Measurements from ENCODE around the gene NTSR2.

Gene NTSR2

DNA sequence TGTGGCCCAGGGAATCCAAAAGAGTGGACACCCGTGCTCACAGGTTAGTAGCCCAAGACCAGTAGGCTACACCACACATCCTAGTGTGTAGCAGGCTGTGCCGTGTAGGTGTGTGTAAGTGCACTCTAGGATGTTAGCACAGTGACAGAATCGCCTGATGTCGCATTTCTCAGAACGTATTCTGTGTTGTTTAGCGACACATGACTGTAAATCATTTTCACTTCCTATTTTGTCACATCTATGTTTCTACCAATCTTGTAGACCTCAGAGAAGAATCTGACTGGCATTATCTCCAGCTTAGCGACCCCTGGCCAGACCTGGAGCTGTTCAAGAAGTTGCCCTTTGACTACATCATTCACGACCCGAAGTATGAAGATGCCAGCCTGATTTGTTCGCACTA is 45.1 kb downstream of the NTSR2 start:
- DNase-seq = no peak

- DNase-seq = no peak
Measured at GRCh38 chr2:11622611-11623010, 47.4 kb downstream of the NTSR2 start.

DNA sequence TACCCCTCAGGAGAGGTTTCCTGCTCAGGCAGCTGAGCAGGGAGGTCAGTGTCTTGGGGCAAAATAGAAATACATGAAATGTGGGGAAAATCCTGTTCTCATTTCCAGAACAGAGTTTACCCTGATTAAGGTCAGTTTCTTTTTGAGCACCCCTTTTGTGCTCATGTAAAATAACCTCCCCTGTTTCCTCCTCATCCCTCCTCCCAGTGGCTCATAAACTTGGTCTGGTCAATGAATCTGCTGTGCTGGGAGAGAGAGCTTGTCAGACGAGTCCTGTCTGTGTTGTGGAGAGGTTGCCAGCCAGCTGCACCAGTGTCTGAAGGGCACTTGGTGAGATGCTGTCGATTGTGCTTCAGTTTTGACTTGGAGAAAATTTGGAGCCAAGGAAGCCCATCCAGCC is 48.6 kb downstream of the NTSR2 start:
- DNase-seq = no peak

DNA sequence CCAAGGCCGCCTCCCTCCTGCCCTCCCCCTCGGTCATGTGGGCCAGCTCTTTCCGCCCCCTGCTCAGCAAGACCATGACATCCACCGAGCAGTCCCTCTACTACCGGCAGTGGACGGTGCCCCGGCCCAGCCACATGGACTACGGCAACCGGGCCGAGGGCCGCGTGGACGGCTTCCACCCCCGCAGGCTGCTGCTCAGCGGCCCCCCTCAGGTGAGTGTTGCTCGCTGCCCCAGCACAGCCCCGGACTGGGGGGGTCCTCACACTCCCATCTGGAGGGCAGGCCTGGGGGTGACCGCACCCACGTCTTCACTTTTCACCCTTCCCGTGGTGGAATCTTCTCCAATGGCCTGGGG is 51.3 kb downstream of the NTSR2 start:
- no peak for DNase-seq

GRCh38 chr2:11617984-11618707 is 51.8 kb downstream of the NTSR2 start:
- no peak for DNase-seq

GRCh38 chr2:11617527-11617926 is 52.5 kb downstream of the NTSR2 start:
- no peak for DNase-seq

DNA sequence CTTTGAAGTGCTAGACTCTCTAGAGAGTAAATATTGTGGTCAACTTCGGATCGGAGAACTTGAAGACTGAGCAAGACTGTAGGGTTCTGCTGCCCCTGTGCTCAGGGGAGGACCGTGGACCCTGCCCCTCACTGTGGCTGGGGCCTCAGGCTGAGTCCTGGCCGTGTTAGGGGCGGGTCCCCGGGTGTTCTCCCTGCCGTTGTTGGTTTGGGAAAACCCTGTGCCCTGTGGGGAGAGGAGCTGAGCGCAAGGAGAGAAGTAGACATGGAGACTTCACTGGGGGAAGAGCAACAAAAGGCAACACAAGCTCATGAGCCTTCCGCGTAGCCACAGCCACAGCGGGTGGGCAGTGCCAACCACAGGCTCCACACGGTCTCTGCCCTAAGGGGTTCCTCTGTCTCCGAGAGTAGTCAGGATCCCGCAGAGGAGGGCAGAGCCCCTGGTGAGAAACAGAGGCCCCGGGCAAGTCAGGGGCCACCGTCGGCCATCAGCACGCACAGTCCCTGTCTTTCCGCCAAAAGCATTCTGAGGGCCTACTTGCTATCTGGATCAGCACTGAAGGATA is 53.1 kb downstream of the NTSR2 start:
- no peak for DNase-seq

DNA sequence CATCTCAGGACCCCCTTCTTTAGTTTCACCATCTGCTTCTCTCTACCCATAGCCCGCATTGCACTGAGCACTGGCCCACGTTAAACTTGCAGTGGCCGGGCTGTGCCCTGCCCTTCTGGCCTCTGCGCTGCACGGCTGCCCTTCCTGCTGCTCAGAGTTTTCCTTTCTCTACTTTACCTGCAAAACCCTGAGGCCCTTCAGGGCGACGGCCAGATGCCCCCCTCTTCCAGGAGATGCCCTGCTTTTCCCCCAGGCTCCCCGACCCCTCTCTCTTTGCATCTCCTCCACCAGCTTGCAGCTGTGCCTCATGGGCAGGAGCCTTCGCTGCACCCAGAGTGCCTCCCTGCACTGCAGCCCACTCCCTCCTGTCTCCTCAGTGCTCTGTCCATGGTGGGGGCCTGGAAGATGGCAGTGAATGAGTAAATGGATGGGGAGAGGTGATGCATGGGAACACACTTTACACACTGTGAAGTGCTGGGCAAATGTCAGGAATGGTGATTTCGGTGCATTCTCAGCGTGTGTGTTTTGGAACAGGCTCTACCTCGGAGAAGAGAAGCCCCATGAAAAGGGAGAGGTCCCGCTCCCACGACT is 53.8 kb downstream of the NTSR2 start:
- DNase-seq = no peak

DNA sequence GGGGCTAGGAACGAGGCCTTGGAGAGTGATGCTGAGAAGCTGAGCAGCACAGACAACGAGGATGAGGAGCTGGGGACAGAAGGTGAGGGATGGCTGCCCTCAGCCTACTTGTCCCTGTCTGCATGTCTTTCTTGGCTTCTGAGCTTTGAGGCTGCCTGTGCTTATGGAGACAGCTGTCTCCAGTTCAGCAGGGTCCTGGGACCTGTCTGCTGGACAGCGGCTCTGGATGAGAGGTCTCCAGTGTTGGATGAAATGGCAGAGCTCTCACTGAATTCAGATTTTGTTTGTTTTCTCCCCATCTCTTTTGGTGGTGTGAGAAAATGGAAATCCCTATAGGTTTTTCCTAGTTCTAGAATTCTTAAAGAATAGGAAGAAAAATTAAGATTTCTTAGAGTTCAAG is 54.8 kb downstream of the NTSR2 start:
- DNase-seq = no peak

DNA sequence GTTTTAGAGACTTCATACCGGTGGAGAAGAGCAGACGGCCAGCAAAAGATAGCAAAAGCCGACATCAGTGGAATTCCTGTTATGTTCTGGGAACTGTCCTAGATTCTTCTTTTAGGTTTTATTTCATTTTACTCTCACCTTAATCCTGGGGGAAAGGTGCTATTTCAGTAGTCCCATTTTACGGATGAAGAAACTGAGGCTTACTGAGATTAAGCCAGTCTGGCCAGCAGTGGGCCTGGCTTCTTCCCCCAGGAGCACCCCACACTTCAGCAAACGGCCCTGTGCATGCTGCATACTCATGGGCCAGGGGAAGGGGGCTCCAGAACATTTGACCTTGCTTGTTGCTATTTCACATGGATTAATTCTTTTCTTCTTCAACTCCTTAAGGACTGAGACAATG is 56.7 kb downstream of the NTSR2 start:
- no peak for DNase-seq

DNA sequence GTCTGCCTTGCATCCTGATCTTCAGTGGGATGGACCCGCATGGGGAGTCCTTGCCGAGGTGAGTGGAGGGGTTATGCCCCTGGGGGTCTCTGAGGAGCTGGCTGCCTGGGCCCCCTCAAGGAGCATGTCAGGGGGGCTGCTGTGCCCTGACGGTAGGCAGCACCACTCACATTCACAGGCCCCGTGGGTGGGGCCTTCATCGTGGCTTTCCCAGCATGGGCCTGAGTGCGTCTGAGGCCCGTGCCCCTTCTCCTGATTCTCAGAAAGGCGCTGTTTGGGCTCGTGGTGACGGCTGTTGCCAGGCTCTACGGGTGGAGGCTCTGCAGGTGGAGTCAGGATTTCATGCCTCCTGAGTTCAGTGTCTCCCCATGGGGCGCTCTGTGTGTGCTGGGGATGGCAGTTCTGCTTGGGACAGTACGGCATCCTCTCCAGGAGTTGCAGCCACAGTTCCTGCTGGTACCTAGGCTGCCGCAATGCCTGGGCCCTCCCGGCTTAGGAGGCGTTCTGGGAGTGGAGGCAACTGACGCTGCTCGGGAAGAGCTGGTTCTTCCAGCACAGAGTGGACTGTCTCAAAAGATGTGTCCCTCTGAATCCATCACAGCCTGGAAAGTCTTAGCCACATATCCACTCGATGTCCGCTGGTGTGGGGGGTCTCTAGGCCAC is 57.3 kb downstream of the NTSR2 start:
- no peak for DNase-seq

GRCh38 chr2:11611251-11611650 is 58.7 kb downstream of the NTSR2 start:
- DNase-seq = no peak

DNA sequence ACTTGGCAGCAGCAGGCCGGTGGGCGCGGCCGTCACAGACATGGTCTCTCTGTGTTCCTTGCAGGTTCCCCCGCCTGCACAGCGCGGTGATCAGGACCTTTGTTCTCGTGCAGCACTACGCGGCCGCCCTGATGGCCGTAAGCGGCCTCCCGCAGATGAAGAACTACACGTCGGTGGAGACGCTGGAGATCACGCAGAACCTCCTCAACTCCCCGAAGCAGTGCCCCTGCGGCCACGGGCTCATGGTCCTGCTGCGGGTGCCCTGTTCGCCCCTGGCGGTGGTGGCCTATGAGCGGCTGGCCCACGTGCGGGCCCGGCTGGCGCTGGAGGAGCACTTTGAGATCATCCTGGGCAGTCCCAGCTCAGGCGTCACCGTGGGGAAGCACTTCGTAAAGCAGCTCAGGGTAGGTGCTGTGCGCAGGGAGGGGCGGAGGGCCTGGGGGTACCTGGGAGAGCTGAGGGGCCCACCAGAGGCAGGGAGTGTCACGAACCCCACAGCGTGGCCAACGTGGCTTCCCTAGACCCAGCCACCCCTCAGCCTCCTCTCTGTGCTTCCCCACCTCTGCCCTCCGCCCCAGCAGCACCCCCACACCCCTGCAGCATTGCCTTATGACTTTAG is 59.3 kb downstream of the NTSR2 start:
- DNase-seq = no peak

All from DMS 273 treated with DMSO at 0.1 percent for 48 hours (cell line).